T-cell (primary cell): ENCODE measurements around the gene PRR18. TPM values are rescaled to one million over a fixed set of nuclear protein-coding genes. Genes with fewer than 3 reads are reported as not detected.
"Not testable (repeated sequence)": the region's sequence is repeated elsewhere in the genome, so short reads cannot be mapped to it uniquely, and the experiment has no call there.

Experiments used
- ATAC-seq, 4 experiments: fragments of 200-7000 bp in 3 of 4; fragments of 150-1000 bp in 1 of 4; cut with Tn5 transposase; replicated peaks in 1 of 4; 1 replicate in 3 of 4; 2 replicates in 1 of 4; pipeline ENCODE4 v1.10.0; 2021; ENCODE audit warnings: moderate library complexity in 3 of 4, mild to moderate bottlenecking in 2 of 4, moderate number of reproducible peaks in 1 of 4
- CTCF ChIA-PET, 2 donors: fragments of 300-600 bp; sonication (Branson Sonifier 250); formaldehyde crosslinking; loops; one replicate each; lab custom pipeline; 2022; ENCODE audit warnings: antibody characterized with exemption in 2 of 2; lab: Charles Lee
- POLR2A ChIA-PET, 2 donors: fragments of 300-600 bp; sonication (Branson Sonifier 250); formaldehyde crosslinking; loops; one replicate each; lab custom pipeline; 2022; ENCODE audit warnings: antibody characterized with exemption in 2 of 2; lab: Charles Lee
- DNase-seq, 35 experiments: peaks; one replicate each; pipeline versions ENCODE4 v3.0.0 to v3.0.0-alpha.2; 2013 to 2023
- H3K27ac ChIP-seq: one replicate; pipeline ENCODE4 v1.5.1; 2013; ENCODE audit warnings: low read length
- H3K27me3 ChIP-seq, 2 experiments: replicated peaks in 1 of 2; 1 replicate in 1 of 2; 2 replicates in 1 of 2; pipeline versions ENCODE4 v1.6.1 to v1.7.0; 2013; ENCODE audit warnings: low read length in 1 of 2, mixed read lengths in 1 of 2; ENCODE audit not compliant: control insufficient read depth in 2 of 2, insufficient read depth in 2 of 2; ENCODE audit errors: extremely low read depth in 1 of 2
- H3K36me3 ChIP-seq, 2 donors: 1 replicate in 1 of 2; 2 replicates in 1 of 2; pipeline versions ENCODE4 v1.6.1 to v1.7.0; 2013; ENCODE audit warnings: low read length in 1 of 2; ENCODE audit not compliant: control insufficient read depth in 2 of 2, insufficient read depth in 1 of 2; ENCODE audit errors: extremely low read depth in 1 of 2
- H3K4me1 ChIP-seq, 2 experiments: 1 replicate in 1 of 2; 2 replicates in 1 of 2; pipeline versions ENCODE4 v1.6.1 to v1.7.0; 2013; ENCODE audit warnings: low read length in 2 of 2, mixed read lengths in 1 of 2; ENCODE audit not compliant: insufficient read depth in 2 of 2, control insufficient read depth in 1 of 2; ENCODE audit errors: extremely low read depth in 1 of 2
- H3K4me3 ChIP-seq, 2 donors: 1 replicate in 1 of 2; 2 replicates in 1 of 2; pipeline versions ENCODE4 v1.5.1 to v1.7.0; 2013; ENCODE audit warnings: mild to moderate bottlenecking in 2 of 2, low read length in 1 of 2, moderate library complexity in 1 of 2; ENCODE audit not compliant: control insufficient read depth in 1 of 2; ENCODE audit errors: extremely low read depth in 1 of 2
- H3K9me3 ChIP-seq: 2 replicates; pipeline ENCODE4 v1.7.0; 2013
- H3K27ac Mint-ChIP-seq, 2 donors: one replicate each; pipeline ENCODE4 v1.8.0; 2020 to 2021; ENCODE audit warnings: mild to moderate bottlenecking in 2 of 2, mixed read lengths in 2 of 2
- H3K27me3 Mint-ChIP-seq, 2 donors: one replicate each; pipeline ENCODE4 v1.8.0; 2021 to 2022; ENCODE audit warnings: mixed read lengths in 2 of 2
- H3K36me3 Mint-ChIP-seq: one replicate; pipeline ENCODE4 v1.8.0; 2021; ENCODE audit warnings: mixed read lengths
- H3K4me1 Mint-ChIP-seq, 3 donors: one replicate each; pipeline ENCODE4 v1.8.0; 2020 to 2022; ENCODE audit warnings: mixed read lengths in 3 of 3, mild to moderate bottlenecking in 1 of 3
- H3K4me3 Mint-ChIP-seq, 3 donors: one replicate each; pipeline ENCODE4 v1.8.0; 2020 to 2022; ENCODE audit warnings: mild to moderate bottlenecking in 3 of 3, mixed read lengths in 3 of 3, moderate library complexity in 3 of 3
- H3K9me3 Mint-ChIP-seq, 3 donors: one replicate each; pipeline ENCODE4 v1.8.0; 2020 to 2022; ENCODE audit warnings: mixed read lengths in 3 of 3
- WGBS: methylation state at CpG from one replicate; pipeline ENCODE4 v1.1.5; 2013; ENCODE audit warnings: missing lambda C conversion rate; ENCODE audit not compliant: insufficient coverage; 5-methylcytosine and 5-hydroxymethylcytosine counted together
- total RNA-seq, 35 experiments: library from RNA in 6 of 35; stranded (reverse) in 6 of 35; fragments of 120-200 nt in 1 of 35; gene quantifications; one replicate each; pipeline versions ENCODE4 v1.2.1 to v1.2.4 and lab custom pipeline; 2013 to 2026

PRR18 gene
- total RNA-seq, 5 donors from 2014 or later (not counting 1 experiment from before 2014, with no cell fraction given) = not detected

DNA sequence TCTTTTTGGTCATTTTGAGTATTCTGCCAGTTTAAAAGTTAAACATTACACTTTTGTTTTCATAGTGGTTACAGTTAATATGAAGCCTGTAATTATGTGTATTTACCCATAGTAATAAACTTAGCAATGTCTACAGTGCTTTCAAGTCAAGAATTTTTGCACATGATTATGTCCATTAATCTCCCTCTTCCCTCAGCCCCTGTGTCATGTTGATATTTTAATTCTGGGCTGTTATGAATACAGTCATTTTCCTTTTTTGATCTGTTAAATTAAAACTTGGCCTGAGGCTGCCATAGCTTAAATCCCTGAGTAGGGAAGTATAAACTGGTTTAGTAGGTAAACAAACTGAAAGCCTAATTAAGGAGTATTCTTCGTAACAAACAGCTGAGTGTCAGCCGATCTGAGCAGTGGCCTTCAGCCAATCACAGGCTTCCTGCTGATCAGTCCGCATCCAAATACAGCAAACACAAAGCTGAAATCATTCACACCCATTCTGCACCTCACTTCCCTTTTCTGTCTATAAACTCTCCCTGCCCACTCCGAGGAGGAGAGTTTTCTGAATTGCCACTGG lies 43.6 kb upstream of the PRR18 start:
- H3K4me3 ChIP-seq = no peak overlapping the region
- no peaks in the 10 kb centered on the region for H3K36me3 ChIP-seq
- no peak overlapping the region for H3K4me3 Mint-ChIP-seq
- peaks cover 12 to 15% of the 10 kb centered on the region in 2 donors for H3K27me3 Mint-ChIP-seq
- no peaks in the 10 kb centered on the region for H3K9me3 ChIP-seq
- H3K27me3 ChIP-seq = peaks cover 0 to 14% of the 10 kb centered on the region in 2 experiments
- WGBS = 57% methylated on average over 1 of the region's 4 CpGs
- ATAC-seq = no peak
- CTCF ChIA-PET = no interaction called here
- H3K4me1 Mint-ChIP-seq = no peaks in the 10 kb centered on the region
- H3K27ac Mint-ChIP-seq = no peak overlapping the region
- H3K27ac ChIP-seq = no peak overlapping the region
- H3K36me3 Mint-ChIP-seq = no peaks in the 10 kb centered on the region
- POLR2A ChIA-PET = no interaction called here
- H3K4me1 ChIP-seq = no peaks in the 10 kb centered on the region
- H3K9me3 Mint-ChIP-seq = peaks cover 4 to 27% (median 17%) of the 10 kb centered on the region in 3 donors
- no peak for DNase-seq

- no peak for DNase-seq
- no peak overlapping the region for H3K27ac Mint-ChIP-seq
- 88% methylated on average over 4 of the region's 6 CpGs for WGBS
- no peaks in the 10 kb centered on the region for H3K9me3 ChIP-seq
- peaks cover under 1 to 3% (median 3%) of the 10 kb centered on the region in 3 donors for H3K4me1 Mint-ChIP-seq
- POLR2A ChIA-PET = no interaction called here
- no peak overlapping the region for H3K4me3 Mint-ChIP-seq
- ATAC-seq = no peak
- H3K4me3 ChIP-seq = no peak overlapping the region
- H3K4me1 ChIP-seq = no peaks in the 10 kb centered on the region
- H3K36me3 Mint-ChIP-seq = no peaks in the 10 kb centered on the region
- no peaks in the 10 kb centered on the region for H3K27me3 ChIP-seq
- peaks cover 2 to 4% of the 10 kb centered on the region in 2 donors for H3K27me3 Mint-ChIP-seq
- H3K36me3 ChIP-seq = no peaks in the 10 kb centered on the region
- H3K27ac ChIP-seq = no peak overlapping the region
- peaks cover 4 to 27% (median 17%) of the 10 kb centered on the region in 3 donors for H3K9me3 Mint-ChIP-seq
- CTCF ChIA-PET = no interaction called here
These were observed 40.2 kb upstream of the PRR18 start for GRCh38 chr6:166348305-166348949.

- no peaks in the 10 kb centered on the region for H3K9me3 ChIP-seq
- CTCF ChIA-PET = interaction anchor here in 1 of 2 donors (0.6 kb wide), 1 partner anchor 24 kb away, joined by 3 read pairs; no protein-coding TSS in a partner anchor
- peaks cover 3 to 7% (median 7%) of the 10 kb centered on the region in 3 donors for H3K4me1 Mint-ChIP-seq
- no peaks in the 10 kb centered on the region for H3K36me3 Mint-ChIP-seq
- no peaks in the 10 kb centered on the region for H3K36me3 ChIP-seq
- H3K27me3 ChIP-seq = no peaks in the 10 kb centered on the region
- peaks cover 0 to 2% of the 10 kb centered on the region in 2 donors for H3K27me3 Mint-ChIP-seq
- DNase-seq (no peak), ATAC-seq (no peak)
- peaks cover 4 to 27% (median 17%) of the 10 kb centered on the region in 3 donors for H3K9me3 Mint-ChIP-seq
- no peak overlapping the region for H3K4me3 Mint-ChIP-seq
- POLR2A ChIA-PET = interaction anchor here in 1 of 2 donors (0.7 kb wide), 1 partner anchor 19 kb away, joined by 3 read pairs; no protein-coding TSS in a partner anchor
- H3K4me1 ChIP-seq = peaks cover 0 to 6% of the 10 kb centered on the region in 2 experiments
- no peak overlapping the region for H3K27ac ChIP-seq
- H3K27ac Mint-ChIP-seq = no peak overlapping the region
- no peak overlapping the region for H3K4me3 ChIP-seq
These were observed 38.8 kb upstream of the PRR18 start for GRCh38 chr6:166346965-166347364.

DNA sequence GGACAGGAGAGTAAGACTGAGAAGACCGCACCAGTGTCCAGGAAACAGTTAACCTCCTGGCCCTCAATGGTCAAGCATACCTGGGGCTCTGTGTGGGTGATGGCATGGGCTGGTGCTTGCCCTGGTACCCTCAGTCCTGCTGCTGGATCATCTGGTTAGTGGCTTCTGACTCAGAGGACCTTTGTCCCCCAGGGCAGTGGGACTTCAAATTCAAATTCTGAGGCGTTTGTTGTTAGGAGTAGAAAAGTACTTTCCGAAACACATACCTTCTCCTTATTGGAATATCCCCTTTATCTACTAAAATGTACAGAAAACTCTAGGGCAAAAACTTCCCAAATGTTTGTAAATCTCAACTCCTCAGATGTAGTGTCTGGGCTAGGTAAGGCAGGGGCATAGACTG lies 38.3 kb upstream of the PRR18 start:
- H3K36me3 ChIP-seq = no peaks in the 10 kb centered on the region
- H3K36me3 Mint-ChIP-seq = no peaks in the 10 kb centered on the region
- POLR2A ChIA-PET = interaction anchor here in 1 of 2 donors (0.7 kb wide), 1 partner anchor 19 kb away, joined by 3 read pairs; no protein-coding TSS in a partner anchor
- H3K4me1 ChIP-seq = peaks cover under 1 to 6% of the 10 kb centered on the region in 2 experiments
- H3K27me3 ChIP-seq = no peaks in the 10 kb centered on the region
- CTCF ChIA-PET = no interaction called here
- WGBS = 100% methylated on average over 1 of the region's 3 CpGs
- no peak overlapping the region for H3K4me3 Mint-ChIP-seq
- peaks cover 0 to 2% of the 10 kb centered on the region in 2 donors for H3K27me3 Mint-ChIP-seq
- peaks cover 4 to 22% (median 15%) of the 10 kb centered on the region in 3 donors for H3K9me3 Mint-ChIP-seq
- H3K27ac Mint-ChIP-seq = no peak overlapping the region
- DNase-seq (no peak), ATAC-seq (no peak)
- no peak overlapping the region for H3K4me3 ChIP-seq
- H3K9me3 ChIP-seq = no peaks in the 10 kb centered on the region
- H3K4me1 Mint-ChIP-seq = peaks cover 8 to 12% (median 11%) of the 10 kb centered on the region in 3 donors
- no peak overlapping the region for H3K27ac ChIP-seq

- H3K27me3 ChIP-seq, H3K36me3 ChIP-seq, H3K27me3 Mint-ChIP-seq, H3K9me3 ChIP-seq, H3K4me3 ChIP-seq, H3K27ac ChIP-seq, H3K27ac Mint-ChIP-seq, H3K36me3 Mint-ChIP-seq, POLR2A ChIA-PET, DNase-seq, H3K4me3 Mint-ChIP-seq, ATAC-seq: not testable (repeated sequence)
- CTCF ChIA-PET = interaction anchor here in 1 of 2 donors (0.5 kb wide), 1 partner anchor 8 kb away, joined by 4 read pairs; no protein-coding TSS in a partner anchor
- 79% methylated on average over 8 of the region's 9 CpGs for WGBS
- H3K4me1 Mint-ChIP-seq = peaks cover 9 to 15% (median 13%) of the 10 kb centered on the region in 3 donors
- peaks cover 3 to 12% of the 10 kb centered on the region in 2 experiments for H3K4me1 ChIP-seq
- H3K9me3 Mint-ChIP-seq = peaks cover 4 to 17% (median 11%) of the 10 kb centered on the region in 3 donors
These were observed 37.5 kb upstream of the PRR18 start for GRCh38 chr6:166345672-166346071.

- ATAC-seq, H3K36me3 ChIP-seq, DNase-seq, H3K27ac ChIP-seq, H3K4me3 ChIP-seq, H3K4me3 Mint-ChIP-seq, H3K27me3 Mint-ChIP-seq, POLR2A ChIA-PET, H3K27me3 ChIP-seq, CTCF ChIA-PET, H3K36me3 Mint-ChIP-seq, H3K9me3 ChIP-seq, H3K9me3 Mint-ChIP-seq: not testable (repeated sequence)
- Mint-ChIP-seq H3K27ac (peak overlapping the region in 1 of 2 donors; percentile 16), H3K4me1 (peaks cover 9 to 15% (median 13%) of the 10 kb centered on the region in 3 donors)
- H3K4me1 ChIP-seq = peaks cover 8 to 19% of the 10 kb centered on the region in 2 experiments
- WGBS = 100% methylated on average over 1 of the region's 2 CpGs
These were observed 36.7 kb upstream of the PRR18 start for GRCh38 chr6:166344921-166345320.
